Esophagus (tissue), 2 donors: ENCODE data around the gene GALR3. TPM values are rescaled to one million over a fixed set of nuclear protein-coding genes. Genes with fewer than 3 reads are reported as not detected.

Experiments
- H3K27ac ChIP-seq, 2 donors: one replicate each; pipeline ENCODE4 v1.5.1; 2013; ENCODE audit warnings: low read depth in 2 of 2, mild to moderate bottlenecking in 2 of 2, inconsistent platforms in 1 of 2, low read length in 1 of 2, moderate library complexity in 1 of 2
- H3K27me3 ChIP-seq, 2 donors: one replicate each; pipeline ENCODE4 v1.6.1; 2013; ENCODE audit warnings: low read length in 2 of 2, control low read depth in 1 of 2, mild to moderate bottlenecking in 1 of 2; ENCODE audit not compliant: insufficient read depth in 2 of 2, control insufficient read depth in 1 of 2
- H3K36me3 ChIP-seq, 2 donors: one replicate each; pipeline ENCODE4 v1.6.1; 2013; ENCODE audit warnings: low read length in 1 of 2; ENCODE audit not compliant: control insufficient read depth in 2 of 2, insufficient read depth in 2 of 2
- H3K4me1 ChIP-seq, 2 donors: one replicate each; pipeline ENCODE4 v1.6.1; 2013; ENCODE audit warnings: low read length in 1 of 2; ENCODE audit not compliant: control insufficient read depth in 2 of 2, insufficient read depth in 2 of 2
- H3K4me3 ChIP-seq, 2 donors: one replicate each; pipeline ENCODE4 v1.5.1; 2013; ENCODE audit warnings: low read length in 2 of 2, mild to moderate bottlenecking in 2 of 2, low read depth in 1 of 2, moderate library complexity in 1 of 2
- H3K9me3 ChIP-seq, 2 donors: one replicate each; pipeline ENCODE4 v1.6.1; 2013; ENCODE audit warnings: mild to moderate bottlenecking in 2 of 2, low read depth in 1 of 2, low read length in 1 of 2, moderate library complexity in 1 of 2; ENCODE audit not compliant: control insufficient read depth in 2 of 2, insufficient read depth in 1 of 2
- WGBS, 2 donors: extraction: QIAGEN DNeasy Blood & Tissue Kit; methylation state at CpG; one replicate each; pipeline ENCODE4 v1.1.7; 2013; 5-methylcytosine and 5-hydroxymethylcytosine counted together
- polyA plus RNA-seq, 2 donors: library from polyadenylated mRNA; stranded (reverse); fragments of 200-250 nt; gene quantifications; one replicate each; pipeline ENCODE4 v1.2.3, GENCODE V29; 2013
- donor health status: healthy with polysubstance abuse.
- donor health status: Bipolar disorder and iron deficiency.

GALR3 gene
- polyA plus RNA-seq, 2 donors = 0.02 TPM; not detected in 1

GRCh38 chr22:37818409-37819104 is 4.6 kb upstream of the GALR3 start:
- Histone ChIP-seq H3K27ac (no peak overlapping the region), H3K36me3 (peaks cover 3 to 12% of the 10 kb centered on the region in 2 donors), H3K9me3 (no peaks in the 10 kb centered on the region), H3K27me3 (no peaks in the 10 kb centered on the region), H3K4me3 (peak overlapping the region; percentile 12 to 29), H3K4me1 (peaks cover 10 to 14% of the 10 kb centered on the region in 2 donors)
- 2 to 3% methylated on average over 60 to 68 of the region's 68 CpGs for WGBS, 2 donors

GRCh38 chr22:37819105-37819433 is 4.1 kb upstream of the GALR3 start:
- Histone ChIP-seq H3K9me3 (no peaks in the 10 kb centered on the region), H3K36me3 (peaks cover 3 to 12% of the 10 kb centered on the region in 2 donors), H3K27ac (no peak overlapping the region), H3K27me3 (no peaks in the 10 kb centered on the region), H3K4me1 (peaks cover 10 to 14% of the 10 kb centered on the region in 2 donors), H3K4me3 (peak overlapping the region; percentile 12 to 29)
- 27 to 28% methylated on average over 13 to 14 of the region's 14 CpGs for WGBS, 2 donors

- Histone ChIP-seq H3K4me3 (no peak overlapping the region), H3K27me3 (no peaks in the 10 kb centered on the region), H3K4me1 (peaks cover 19 to 23% of the 10 kb centered on the region in 2 donors), H3K27ac (no peak overlapping the region), H3K36me3 (peaks cover 0 to 4% of the 10 kb centered on the region in 2 donors), H3K9me3 (no peaks in the 10 kb centered on the region)
- 87 to 98% methylated on average over 5 of the region's 5 CpGs for WGBS, 2 donors
These were observed 2.8 kb upstream of the GALR3 start for GRCh38 chr22:37820350-37820749.

- H3K27ac ChIP-seq = no peak overlapping the region
- H3K4me3 ChIP-seq = no peak overlapping the region
- H3K27me3 ChIP-seq = no peaks in the 10 kb centered on the region
- peaks cover 19 to 23% of the 10 kb centered on the region in 2 donors for H3K4me1 ChIP-seq
- no peaks in the 10 kb centered on the region for H3K9me3 ChIP-seq
- WGBS, 2 donors = 54 to 62% methylated on average over 7 to 8 of the region's 8 CpGs
- no peaks in the 10 kb centered on the region for H3K36me3 ChIP-seq
These were observed 926 bp upstream of the GALR3 start for GRCh38 chr22:37822079-37822833.

- no peaks in the 10 kb centered on the region for H3K27me3 ChIP-seq
- H3K4me1 ChIP-seq = peaks cover 9% of the 10 kb centered on the region in 2 donors
- peak overlapping the region; percentile 43 to 51 for H3K4me3 ChIP-seq
These were observed 1.8 kb downstream of the GALR3 start for GRCh38 chr22:37824674-37825641.

GRCh38 chr22:37827056-37827455 is 3.9 kb downstream of the GALR3 start:
- Histone ChIP-seq H3K9me3 (no peaks in the 10 kb centered on the region), H3K4me1 (peaks cover 9% of the 10 kb centered on the region in 2 donors), H3K27ac (no peak overlapping the region), H3K27me3 (no peaks in the 10 kb centered on the region), H3K36me3 (peaks cover 6 to 24% of the 10 kb centered on the region in 2 donors), H3K4me3 (no peak overlapping the region)
- 37 to 38% methylated on average over 9 of the region's 9 CpGs for WGBS, 2 donors

More at GRCh38 chr22:37824674-37825641, 1.8 kb downstream of the GALR3 start:
- 8 to 13% methylated on average over 98 to 135 of the region's 135 CpGs for WGBS, 2 donors
- Histone ChIP-seq H3K9me3 (no peaks in the 10 kb centered on the region), H3K27ac (no peak overlapping the region), H3K36me3 (peaks cover 0 to 8% of the 10 kb centered on the region in 2 donors)

GRCh38 chr22:37830093-37830842 is 7.1 kb downstream of the GALR3 start:
- H3K27ac ChIP-seq = no peak overlapping the region
- peaks cover 24 to 44% of the 10 kb centered on the region in 2 donors for H3K36me3 ChIP-seq
- WGBS, 2 donors = 88 to 91% methylated on average over 10 to 14 of the region's 14 CpGs
- no peak overlapping the region for H3K4me3 ChIP-seq
- H3K9me3 ChIP-seq = no peaks in the 10 kb centered on the region
- no peaks in the 10 kb centered on the region for H3K27me3 ChIP-seq
- H3K4me1 ChIP-seq = no peaks in the 10 kb centered on the region

GRCh38 chr22:37831472-37831871 is 8.3 kb downstream of the GALR3 start:
- Histone ChIP-seq H3K36me3 (peaks cover 24 to 46% of the 10 kb centered on the region in 2 donors), H3K9me3 (no peaks in the 10 kb centered on the region), H3K4me3 (no peak overlapping the region), H3K4me1 (no peaks in the 10 kb centered on the region), H3K27me3 (no peaks in the 10 kb centered on the region), H3K27ac (no peak overlapping the region)
- WGBS, 2 donors = 95% methylated on average over 11 of the region's 11 CpGs
